Stimulated activated CD4-positive, alpha-beta T cell treated with anti-CD3 and anti-CD28 coated beads, Interleukin-2, amount 100 ng/mL, for 24 hours (primary cell): Measurements from ENCODE around the gene CANX.

Experiments used
- DNase-seq, 2 donors: peaks; one replicate each; pipeline ENCODE4 v3.0.0-alpha.2; 2020

The CANX gene

DNA sequence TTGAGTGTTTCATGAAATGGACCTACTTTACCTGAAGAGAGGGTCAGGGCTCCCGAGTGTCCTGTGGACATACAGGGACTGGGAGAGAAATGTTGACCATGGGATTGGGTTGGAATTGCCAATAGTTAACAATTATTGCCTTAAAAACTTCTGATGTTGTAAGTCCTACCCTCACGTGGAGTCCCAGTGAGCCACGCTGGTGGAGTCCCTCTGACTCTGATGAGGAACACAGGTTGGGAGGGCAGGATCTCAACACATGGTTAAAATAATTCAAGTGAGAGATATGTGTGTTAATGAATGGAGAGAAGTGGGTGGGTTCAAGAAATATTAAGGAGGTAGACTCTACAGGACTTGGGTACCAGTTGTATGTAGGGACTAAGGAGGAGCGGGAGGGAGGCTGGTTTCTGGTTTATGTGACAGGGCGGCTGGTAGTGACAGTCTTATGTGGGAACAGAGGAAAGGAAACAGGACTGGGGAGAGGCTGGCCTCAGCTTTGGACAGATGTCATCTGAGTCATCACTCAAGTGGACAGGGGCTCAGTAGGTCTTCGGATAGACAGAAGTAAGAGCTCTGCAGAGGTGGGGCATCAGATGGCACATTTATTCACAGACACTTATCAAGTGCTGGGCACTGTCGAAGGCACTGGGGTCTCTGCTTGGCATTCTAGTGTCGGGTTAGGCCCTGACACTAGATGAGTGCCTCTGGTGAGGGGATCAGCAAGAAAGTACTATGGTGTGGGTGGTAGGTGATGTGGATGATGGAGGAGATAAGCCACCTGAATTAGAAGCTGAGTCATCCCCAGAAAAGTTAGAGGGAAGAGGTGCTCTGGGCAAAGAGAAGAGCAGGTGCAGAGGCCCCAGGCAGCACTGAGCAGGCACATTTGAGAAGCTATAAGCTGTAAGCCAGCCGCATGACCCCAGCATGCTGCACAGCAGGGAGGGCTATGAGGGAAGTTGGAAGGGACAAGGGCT is 61.1 kb downstream of the CANX start:
- DNase-seq: peak; percentile 20 to 35

DNA sequence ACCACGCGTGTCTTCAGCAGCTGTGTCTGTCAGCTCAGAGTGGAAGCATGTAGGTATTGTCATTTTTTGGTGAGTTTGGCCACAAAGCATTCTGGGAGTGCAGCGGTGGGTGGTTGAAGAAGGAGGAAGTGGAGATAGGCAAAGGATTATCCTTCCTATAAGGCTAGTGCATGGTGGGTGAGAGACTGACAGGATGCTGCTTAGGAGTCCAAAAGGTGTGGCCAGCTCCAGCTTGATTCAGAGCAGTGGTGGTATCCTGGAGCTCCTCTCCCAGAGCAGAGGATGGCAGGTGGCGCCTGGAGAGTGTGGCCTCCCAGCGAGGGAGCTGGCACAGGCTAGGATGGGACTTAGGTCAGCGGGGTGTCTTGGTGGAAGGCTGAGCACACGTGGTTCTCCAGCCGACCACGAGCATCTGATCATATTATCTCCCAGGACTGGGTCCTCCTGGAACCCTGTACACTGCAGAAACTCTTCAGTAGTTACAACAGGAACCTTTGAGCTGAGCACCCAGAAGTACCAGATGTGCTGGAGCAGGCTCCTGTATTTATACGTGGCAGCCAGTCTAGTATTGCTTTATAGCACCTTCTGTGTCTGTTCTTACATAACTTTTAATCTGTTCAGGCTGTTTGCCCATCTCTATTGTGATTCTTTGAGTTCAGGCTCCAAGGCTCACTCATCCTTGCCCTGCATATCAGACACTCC is 63.5 kb downstream of the CANX start:
- DNase-seq: no peak

DNA sequence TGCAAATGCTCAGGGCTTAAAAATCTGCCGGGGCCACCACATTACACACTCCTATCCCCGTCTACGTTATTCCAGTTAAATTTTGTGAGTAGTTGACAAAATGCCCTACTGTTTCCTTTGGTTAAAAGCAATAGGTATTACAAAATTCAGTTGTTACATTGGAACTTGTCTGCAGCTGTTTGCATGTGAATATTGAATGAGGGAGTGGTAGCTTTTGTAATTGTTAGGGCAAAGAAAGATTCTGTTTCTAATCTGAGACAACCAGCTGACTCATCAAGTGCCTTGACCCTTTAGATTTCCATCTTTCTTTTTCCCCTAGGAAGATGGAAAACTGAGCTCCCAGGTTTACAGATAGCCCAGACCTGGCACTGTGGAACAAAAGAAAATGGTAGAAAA is 64.0 kb downstream of the CANX start:
- no peak for DNase-seq

- peak; percentile 47 to 54 for DNase-seq
Observed at GRCh38 chr5:179763215-179763945, 64.6 kb downstream of the CANX start.

- DNase-seq: no peak
Observed at GRCh38 chr5:179764056-179764455, 65.3 kb downstream of the CANX start.

DNA sequence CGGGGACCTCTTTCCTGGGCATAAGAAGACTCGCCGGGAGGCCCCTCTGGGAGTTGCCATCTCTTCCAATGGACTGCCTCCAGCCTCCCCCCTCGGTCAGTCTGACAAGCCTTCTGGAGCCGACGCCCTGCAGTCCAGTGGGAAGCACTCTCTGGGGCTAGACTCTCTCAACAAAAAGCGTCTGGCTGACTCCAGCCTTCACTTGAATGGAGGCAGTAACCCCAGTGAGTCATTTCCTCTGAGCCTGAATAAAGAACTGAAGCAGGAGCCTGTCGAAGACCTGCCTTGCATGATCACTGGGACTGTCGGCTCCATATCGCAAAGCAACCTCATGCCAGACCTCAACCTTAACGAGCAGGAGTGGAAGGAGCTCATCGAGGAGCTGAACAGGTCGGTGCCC is 66.6 kb downstream of the CANX start:
- DNase-seq: no peak

DNA sequence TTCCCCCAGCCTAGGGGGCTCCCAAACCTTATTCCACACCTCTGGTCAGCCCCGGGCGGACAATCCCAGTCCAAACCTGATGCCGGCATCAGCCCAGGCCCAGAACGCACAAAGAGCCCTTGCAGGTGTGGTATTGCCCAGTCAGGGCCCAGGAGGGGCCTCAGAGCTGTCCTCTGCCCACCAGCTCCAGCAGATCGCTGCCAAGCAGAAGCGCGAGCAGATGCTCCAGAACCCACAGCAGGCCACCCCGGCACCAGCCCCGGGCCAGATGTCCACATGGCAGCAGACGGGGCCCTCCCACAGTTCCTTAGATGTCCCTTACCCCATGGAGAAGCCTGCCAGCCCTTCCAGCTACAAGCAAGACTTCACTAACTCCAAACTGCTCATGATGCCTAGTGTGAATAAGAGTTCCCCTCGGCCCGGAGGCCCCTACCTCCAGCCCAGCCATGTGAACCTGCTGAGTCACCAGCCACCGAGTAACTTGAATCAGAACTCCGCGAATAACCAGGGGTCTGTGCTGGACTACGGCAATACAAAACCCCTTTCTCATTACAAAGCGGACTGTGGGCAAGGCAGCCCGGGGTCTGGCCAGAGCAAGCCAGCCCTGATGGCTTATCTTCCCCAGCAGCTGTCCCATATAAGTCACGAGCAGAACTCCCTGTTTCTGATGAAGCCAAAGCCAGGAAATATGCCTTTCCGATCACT is 67.4 kb downstream of the CANX start:
- DNase-seq: no peak

- no peak for DNase-seq
Observed at GRCh38 chr5:179766726-179767455, 68.1 kb downstream of the CANX start.

DNA sequence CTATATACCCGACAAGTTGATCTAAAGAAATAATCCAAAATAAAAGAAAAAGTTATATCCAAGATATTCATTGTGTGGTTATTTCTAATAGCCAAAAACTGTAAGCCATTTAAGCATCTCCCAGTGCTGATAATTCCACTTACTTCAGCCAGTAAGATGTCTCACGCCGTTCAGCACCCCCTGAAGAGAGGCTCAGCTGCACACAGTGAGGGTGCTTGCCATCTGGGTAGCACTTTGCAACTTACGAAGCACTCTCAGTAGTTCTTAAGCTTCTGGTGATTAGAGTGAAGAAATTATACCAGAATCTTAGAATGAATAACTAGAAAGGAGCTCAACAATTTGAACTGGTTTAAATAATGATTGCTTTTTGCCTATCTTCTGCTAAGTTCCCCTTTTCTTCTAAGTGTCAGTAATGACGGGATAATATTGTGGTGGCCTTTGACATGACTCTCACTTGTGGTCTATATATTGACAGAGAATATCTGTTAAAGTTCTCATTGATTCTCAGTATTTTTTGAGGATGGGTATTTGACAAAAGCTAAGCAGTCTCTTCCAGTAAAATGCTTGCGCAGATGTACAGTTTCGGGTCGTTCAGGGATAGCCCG is 68.8 kb downstream of the CANX start:
- no peak for DNase-seq

DNA sequence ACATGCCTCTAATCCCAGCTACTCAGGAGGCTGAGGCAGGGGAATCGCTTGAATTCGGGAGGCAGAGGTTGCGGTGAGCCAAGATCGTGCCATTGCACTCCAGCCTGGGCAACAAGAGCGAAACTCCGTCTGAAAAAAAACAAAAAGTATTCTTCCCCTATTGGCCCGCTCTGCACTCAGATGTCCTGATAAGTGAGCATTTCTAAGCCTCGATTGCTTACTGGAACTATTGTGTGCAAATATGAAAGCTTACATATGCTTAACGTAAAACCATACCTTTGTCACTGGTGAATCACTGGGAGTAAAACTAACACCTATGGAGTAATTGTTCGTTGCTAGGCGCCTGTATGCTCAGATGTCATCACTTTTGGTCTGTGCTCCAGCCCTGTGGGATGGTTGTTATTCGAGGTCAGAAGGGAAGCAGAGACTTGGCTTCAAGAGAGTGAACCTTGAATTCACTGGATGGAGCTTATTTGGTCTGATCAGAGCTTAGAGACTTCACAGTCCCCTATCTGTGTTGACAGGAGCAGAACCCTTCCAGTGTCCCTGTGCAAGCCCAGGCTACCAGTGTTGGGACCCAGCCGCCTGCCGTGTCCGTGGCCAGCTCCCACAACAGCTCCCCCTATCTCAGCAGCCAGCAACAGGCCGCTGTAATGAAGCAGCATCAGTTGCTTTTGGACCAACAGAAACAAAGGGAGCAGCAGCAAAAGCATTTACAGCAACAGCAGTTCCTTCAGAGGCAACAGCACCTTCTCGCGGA is 69.7 kb downstream of the CANX start:
- DNase-seq: no peak

DNA sequence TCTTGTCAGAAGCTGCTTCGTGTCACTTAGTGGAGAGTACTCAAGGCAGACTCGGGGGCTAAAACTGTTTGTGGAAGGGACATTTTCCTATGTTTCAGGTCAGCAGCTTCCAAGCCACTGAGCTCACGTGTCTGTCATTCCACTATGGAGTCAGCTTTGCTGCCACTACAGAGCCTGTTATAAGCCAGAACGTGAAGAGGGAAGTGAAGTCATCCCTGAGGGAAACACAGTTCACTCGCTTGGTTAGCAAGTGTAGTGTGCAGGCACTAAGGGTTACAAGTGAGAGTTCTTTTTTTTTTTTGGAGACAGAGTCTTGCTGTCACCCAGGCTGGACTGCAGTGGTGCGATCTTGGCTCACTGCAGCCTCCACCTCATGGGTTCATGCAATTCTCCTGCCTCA is 70.5 kb downstream of the CANX start:
- DNase-seq: no peak

- DNase-seq: no peak
Observed at GRCh38 chr5:179769796-179770195, 71.0 kb downstream of the CANX start.

GRCh38 chr5:179771311-179771895 is 72.6 kb downstream of the CANX start:
- DNase-seq: no peak

GRCh38 chr5:179772351-179772750 is 73.6 kb downstream of the CANX start:
- no peak for DNase-seq

DNA sequence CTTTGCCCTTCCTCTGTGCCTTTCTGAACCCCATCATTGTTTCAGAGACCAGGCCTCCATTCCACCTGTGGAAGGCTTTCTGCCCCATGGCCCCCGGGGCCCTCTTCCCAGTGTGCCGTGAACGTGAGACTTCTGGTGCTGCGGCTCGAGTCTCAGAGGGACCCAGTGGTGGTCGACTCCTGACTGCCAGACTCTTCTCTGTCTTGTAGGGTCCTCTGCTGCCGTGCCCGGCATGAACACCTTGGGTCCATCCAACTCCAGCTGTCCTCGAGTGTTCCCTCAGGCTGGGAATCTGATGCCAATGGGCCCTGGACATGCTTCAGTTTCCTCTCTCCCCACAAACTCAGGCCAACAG is 74.9 kb downstream of the CANX start:
- DNase-seq: no peak

- no peak for DNase-seq
Observed at GRCh38 chr5:179774442-179774841, 75.7 kb downstream of the CANX start.

GRCh38 chr5:179776411-179776938 is 77.7 kb downstream of the CANX start:
- DNase-seq: no peak

DNA sequence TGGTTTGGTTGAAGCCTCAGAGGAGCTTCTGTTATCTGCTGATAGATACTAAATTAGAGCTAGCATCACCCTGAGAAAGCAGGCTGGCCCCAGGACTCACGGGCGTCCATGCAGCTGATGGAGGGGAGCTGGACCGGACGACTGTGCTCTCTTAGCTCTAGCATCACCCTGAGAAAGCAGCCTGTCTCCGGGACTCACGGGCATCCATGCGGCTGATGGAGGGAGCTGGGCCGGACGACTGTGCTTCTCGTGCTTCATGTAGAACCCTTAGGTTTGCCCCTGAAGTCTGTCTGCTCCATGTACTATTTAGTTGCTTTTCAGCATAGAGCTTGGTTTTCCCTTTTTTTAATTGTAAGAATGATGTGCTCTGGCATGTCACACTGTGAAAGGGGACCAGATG is 78.7 kb downstream of the CANX start:
- no peak for DNase-seq

- no peak for DNase-seq
Observed at GRCh38 chr5:179777909-179778308, 79.1 kb downstream of the CANX start.

DNA sequence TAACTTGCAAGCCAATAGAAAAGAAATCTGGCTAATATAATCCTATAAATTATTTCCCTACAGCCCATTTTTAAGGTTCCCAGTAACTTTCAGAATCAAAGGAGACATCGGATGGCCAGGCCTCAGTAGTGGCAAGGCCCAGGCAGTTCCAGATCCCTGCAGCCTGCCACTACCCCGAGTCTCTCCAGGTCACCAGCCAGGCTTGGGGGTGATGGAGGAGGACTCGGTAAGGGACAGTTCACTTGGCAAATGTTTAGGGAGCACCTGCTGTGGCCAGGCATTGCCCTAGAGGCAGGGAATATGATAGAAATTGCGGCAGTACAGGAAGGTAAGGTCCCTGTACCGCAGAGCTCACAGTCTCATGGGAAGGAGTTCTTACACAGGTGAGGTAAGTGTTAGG is 79.8 kb downstream of the CANX start:
- DNase-seq: no peak
